Ascending aorta (tissue), 2 donors: Measurements from ENCODE around the gene ANKRD44. TPM values are rescaled to one million over a fixed set of nuclear protein-coding genes. Genes with fewer than 3 reads are reported as not detected.

Experiments used
- DNase-seq, 2 donors: peaks; one replicate each; pipeline ENCODE4 v3.0.0-alpha.2; 2019; ENCODE audit warnings: low spot score in 2 of 2
- H3K27ac ChIP-seq, 2 donors: fragments of 200-600 bp; sonication (generic); one replicate each; pipeline ENCODE4 v1.5.1; 2016 to 2017; ENCODE audit warnings: mild to moderate bottlenecking in 1 of 2
- H3K27me3 ChIP-seq: fragments of 200-600 bp; sonication (generic); one replicate; pipeline ENCODE4 v1.5.1; 2017
- H3K36me3 ChIP-seq, 2 donors: fragments of 200-600 bp; sonication (generic); one replicate each; pipeline ENCODE4 v1.5.1; 2016
- H3K4me1 ChIP-seq, 2 donors: fragments of 200-600 bp; sonication (generic); one replicate each; pipeline ENCODE4 v1.5.1; 2016 to 2017; ENCODE audit warnings: mild to moderate bottlenecking in 1 of 2
- H3K4me3 ChIP-seq, 2 donors: fragments of 200-600 bp; sonication (generic); one replicate each; pipeline ENCODE4 v1.5.1; 2016 to 2017; ENCODE audit warnings: mild to moderate bottlenecking in 1 of 2
- H3K9me3 ChIP-seq, 2 donors: fragments of 200-600 bp; sonication (generic); one replicate each; pipeline ENCODE4 v1.5.1; 2016
- intact Hi-C: fragments of 100-400 bp; cut with DNase I; formaldehyde crosslinking; loops from one replicate; pipeline ENCODE4 v1.15.1; 2023
- total RNA-seq: library from RNA; depleted of rRNA; stranded (reverse); fragments of >200 nt; gene quantifications from one replicate; pipeline ENCODE4 v1.1.0, GENCODE V29; 2016
- TF ChIP-seq, protein P1 (sequence below), 3 experiments: fragments of 200-600 bp in 2 of 3; fragments of 450-650 bp in 1 of 3; sonication (generic) in 2 of 3; IDR thresholded peaks; one replicate each; pipeline ENCODE4 v1.5.1; 2016 to 2019; ENCODE audit warnings: antibody characterized with exemption in 3 of 3, mild to moderate bottlenecking in 1 of 3, moderate library complexity in 1 of 3

The ANKRD44 gene
- total RNA-seq, 1 donor from 2014 or later, result 66.3 TPM

GRCh38 chr2:197145471-197146056 lies 165.0 kb downstream of the ANKRD44 start:
- Histone ChIP-seq H3K36me3 (no peaks in the 10 kb centered on the region), H3K9me3 (no peaks in the 10 kb centered on the region), H3K27me3 (no peaks in the 10 kb centered on the region), H3K4me3 (no peak overlapping the region), H3K4me1 (no peaks in the 10 kb centered on the region), H3K27ac (no peak overlapping the region)
- TF ChIP-seq, protein P1, sequence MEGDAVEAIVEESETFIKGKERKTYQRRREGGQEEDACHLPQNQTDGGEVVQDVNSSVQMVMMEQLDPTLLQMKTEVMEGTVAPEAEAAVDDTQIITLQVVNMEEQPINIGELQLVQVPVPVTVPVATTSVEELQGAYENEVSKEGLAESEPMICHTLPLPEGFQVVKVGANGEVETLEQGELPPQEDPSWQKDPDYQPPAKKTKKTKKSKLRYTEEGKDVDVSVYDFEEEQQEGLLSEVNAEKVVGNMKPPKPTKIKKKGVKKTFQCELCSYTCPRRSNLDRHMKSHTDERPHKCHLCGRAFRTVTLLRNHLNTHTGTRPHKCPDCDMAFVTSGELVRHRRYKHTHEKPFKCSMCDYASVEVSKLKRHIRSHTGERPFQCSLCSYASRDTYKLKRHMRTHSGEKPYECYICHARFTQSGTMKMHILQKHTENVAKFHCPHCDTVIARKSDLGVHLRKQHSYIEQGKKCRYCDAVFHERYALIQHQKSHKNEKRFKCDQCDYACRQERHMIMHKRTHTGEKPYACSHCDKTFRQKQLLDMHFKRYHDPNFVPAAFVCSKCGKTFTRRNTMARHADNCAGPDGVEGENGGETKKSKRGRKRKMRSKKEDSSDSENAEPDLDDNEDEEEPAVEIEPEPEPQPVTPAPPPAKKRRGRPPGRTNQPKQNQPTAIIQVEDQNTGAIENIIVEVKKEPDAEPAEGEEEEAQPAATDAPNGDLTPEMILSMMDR (IDR thresholded peaks at IDR 0.05), result no peak
- no peak for DNase-seq
- intact Hi-C loops, result no loop called here

DNA sequence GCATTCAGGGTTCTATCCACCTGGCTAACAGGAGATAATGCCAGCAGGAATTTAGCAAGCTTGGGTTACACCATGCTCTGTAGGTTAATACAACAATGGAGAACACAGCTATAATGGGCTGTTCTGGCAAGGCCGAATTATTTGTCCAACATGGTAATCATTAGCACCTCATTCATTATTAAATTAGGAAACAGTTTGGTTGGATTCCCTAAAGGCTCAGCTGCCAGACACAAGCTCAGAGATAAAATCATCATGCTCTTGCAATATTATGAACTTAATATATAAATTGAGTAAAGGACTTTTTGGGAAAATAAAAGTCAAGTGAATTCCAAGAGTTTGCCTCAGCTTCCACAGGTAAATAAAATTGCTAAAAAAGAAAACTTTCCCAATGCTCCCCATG lies 166.4 kb downstream of the ANKRD44 start:
- no peak for DNase-seq
- H3K4me3 ChIP-seq, result no peak overlapping the region
- H3K9me3 ChIP-seq, result no peaks in the 10 kb centered on the region
- intact Hi-C loops, result no loop called here
- H3K36me3 ChIP-seq, result no peaks in the 10 kb centered on the region
- no peak overlapping the region for H3K27ac ChIP-seq
- H3K27me3 ChIP-seq, result no peaks in the 10 kb centered on the region
- no peaks in the 10 kb centered on the region for H3K4me1 ChIP-seq
- TF ChIP-seq, protein P1 (IDR thresholded peaks at IDR 0.05), result no peak

GRCh38 chr2:197141702-197142473 lies 168.7 kb downstream of the ANKRD44 start:
- H3K36me3 ChIP-seq, result no peaks in the 10 kb centered on the region
- DNase-seq, result no peak
- no peak overlapping the region for H3K4me3 ChIP-seq
- H3K4me1 ChIP-seq, result peaks cover 2 to 8% of the 10 kb centered on the region in 2 donors
- TF ChIP-seq, protein P1 (IDR thresholded peaks at IDR 0.05), result no peak
- no peaks in the 10 kb centered on the region for H3K9me3 ChIP-seq
- intact Hi-C loops, result no loop called here
- H3K27me3 ChIP-seq, result no peaks in the 10 kb centered on the region
- no peak overlapping the region for H3K27ac ChIP-seq

- Histone ChIP-seq H3K27ac (no peak overlapping the region), H3K36me3 (peaks cover 0 to under 1% of the 10 kb centered on the region in 2 donors), H3K27me3 (no peaks in the 10 kb centered on the region), H3K4me3 (no peak overlapping the region), H3K9me3 (no peaks in the 10 kb centered on the region), H3K4me1 (peaks cover 2 to 19% of the 10 kb centered on the region in 2 donors)
- intact Hi-C loops, result no loop called here
- DNase-seq, result no peak
- TF ChIP-seq, protein P1 (IDR thresholded peaks at IDR 0.05), result no peak
These were observed 170.5 kb downstream of the ANKRD44 start for GRCh38 chr2:197140045-197140444.

- H3K4me1 ChIP-seq, result peaks cover 2 to 19% of the 10 kb centered on the region in 2 donors
- no peaks in the 10 kb centered on the region for H3K9me3 ChIP-seq
- no peak overlapping the region for H3K4me3 ChIP-seq
- no peak for DNase-seq
- TF ChIP-seq, protein P1 (IDR thresholded peaks at IDR 0.05), result no peak
- intact Hi-C loops, result no loop called here
- H3K27me3 ChIP-seq, result no peaks in the 10 kb centered on the region
- peaks cover 0 to 4% of the 10 kb centered on the region in 2 donors for H3K36me3 ChIP-seq
- H3K27ac ChIP-seq, result no peak overlapping the region
These were observed 172.1 kb downstream of the ANKRD44 start for GRCh38 chr2:197138506-197138905.
